Activated effector memory CD4-positive, alpha-beta T cell treated with Interleukin-2 at 50 U/mL for 16 hours (primary cell): ENCODE data around the gene ABHD5.
A peak's percentile ranks its signal among the peaks of the same experiment; 100 is the strongest.
"Not testable (repeated sequence)": the region's sequence is repeated elsewhere in the genome, so short reads cannot be mapped to it uniquely, and the experiment has no call there.

ENCODE experiments used
- DNase-seq: peaks from one replicate; pipeline ENCODE4 v3.0.0-alpha.2; 2020

Gene ABHD5

DNA sequence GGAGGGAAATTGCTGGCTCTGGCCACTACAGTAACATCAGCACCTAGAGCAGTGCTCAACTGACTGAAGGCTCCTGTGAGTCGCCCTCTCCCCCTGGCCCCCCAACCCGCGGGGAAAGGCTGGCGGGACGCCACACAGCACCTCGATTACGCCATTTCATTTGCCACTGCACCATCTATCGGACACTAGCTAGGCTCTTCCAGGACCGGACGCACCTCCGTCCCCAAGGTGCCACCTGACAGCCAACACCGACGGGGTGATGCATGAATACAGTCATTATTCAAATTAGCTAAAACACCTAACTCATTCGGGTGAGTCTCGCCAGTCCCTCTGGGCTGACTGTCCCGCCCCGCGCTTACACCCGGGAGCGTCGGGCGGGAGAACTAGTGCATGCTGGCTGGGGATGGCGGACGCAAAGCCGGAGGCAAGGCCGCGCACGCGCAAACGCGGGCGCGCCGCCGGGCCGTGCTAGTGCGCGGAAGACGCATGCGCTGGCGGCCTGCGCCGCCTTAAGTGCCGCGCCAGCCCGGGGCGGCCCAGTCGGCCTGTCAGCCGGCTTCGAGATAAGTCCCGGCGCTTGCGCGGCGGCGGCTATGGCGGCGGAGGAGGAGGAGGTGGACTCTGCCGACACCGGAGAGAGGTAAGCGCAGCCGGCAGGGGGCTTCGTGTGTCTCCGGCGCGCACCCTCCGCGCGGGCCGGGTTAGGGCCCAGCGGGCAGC is at the start of gene ABHD5:
Gene ABHD5 (plus strand): TSS at position 539 of the 720 bp plus-strand sequence. CDS start 55 bp downstream, at position 594.
- DNase-seq, result peak; percentile 95

- no peak for DNase-seq
These were observed 49.2 kb upstream of the ABHD5 start for GRCh38 chr3:43641306-43642114.

DNA sequence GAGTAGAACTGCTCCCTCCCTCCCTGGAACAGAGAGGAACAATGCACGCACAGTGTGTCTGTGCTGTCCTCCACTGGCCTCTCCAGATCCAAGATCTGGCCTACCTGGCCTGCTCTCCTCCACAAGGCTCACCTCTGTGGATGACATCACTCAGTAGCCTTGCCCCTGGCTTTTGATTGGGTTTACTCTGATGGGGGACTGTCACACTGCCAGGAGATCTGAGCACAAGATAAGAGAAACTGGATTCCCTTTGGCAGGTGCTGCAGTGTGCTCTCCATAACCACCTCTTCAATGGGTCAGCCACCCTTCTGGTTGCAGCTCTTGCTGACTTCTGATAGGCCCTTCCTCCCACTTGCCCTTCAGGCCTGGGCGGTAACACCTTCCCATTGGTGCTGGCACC is 46.3 kb upstream of the ABHD5 start:
- DNase-seq, result no peak

GRCh38 chr3:43647331-43648166 is 43.2 kb upstream of the ABHD5 start:
- DNase-seq, result no peak

DNA sequence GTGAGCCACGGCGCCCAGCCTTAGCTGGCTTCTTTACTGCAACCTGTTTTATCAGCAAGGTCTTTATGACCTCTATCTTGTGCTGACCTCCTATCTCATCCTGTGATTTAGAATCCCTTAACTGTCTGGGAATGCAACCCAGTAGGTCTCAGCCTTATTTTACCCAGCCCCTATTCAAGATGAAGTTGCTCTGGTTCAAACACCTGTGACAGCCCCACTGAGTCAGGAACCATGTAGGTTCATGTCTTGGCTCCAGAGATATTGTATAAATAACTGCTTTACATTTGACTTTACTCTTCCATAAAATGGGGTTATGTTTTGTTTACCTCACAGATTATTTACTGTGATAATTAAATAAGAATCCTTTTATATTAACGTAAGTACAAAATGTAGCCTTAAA is 41.8 kb upstream of the ABHD5 start:
- no peak for DNase-seq

DNA sequence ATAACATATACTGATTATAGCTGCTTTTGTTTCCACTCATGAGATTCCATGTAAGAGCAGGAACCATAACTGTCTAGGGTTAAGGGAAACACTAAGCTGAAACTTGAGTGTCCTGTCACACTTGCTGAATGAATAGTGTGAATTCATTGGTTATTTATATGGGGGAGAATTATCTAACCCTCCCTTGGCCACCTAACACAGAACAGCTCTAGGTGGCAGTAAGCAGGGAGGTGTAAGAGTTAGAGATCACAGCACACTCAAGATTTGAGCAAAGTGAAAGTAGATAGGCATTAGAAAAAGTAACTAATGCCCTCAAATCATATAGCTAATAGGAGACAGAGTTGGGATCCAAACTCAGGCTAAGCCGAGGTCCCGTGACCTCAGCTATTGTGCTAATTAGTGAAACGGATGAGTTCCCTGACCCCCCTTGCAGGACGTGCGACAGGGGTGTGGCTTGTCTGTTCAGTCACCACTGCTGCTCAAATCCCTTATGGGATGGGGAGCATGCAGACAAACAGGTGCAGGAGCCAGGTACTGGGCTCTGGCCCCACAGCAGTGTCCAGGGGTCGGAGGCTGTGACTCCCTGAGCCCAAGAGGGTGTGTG is 41.3 kb upstream of the ABHD5 start:
- no peak for DNase-seq

GRCh38 chr3:43650345-43650744 is 40.4 kb upstream of the ABHD5 start:
- DNase-seq, result no peak

GRCh38 chr3:43656390-43656789 is 34.3 kb upstream of the ABHD5 start:
- not testable (repeated sequence) for DNase-seq

- no peak for DNase-seq
These were observed 31.4 kb upstream of the ABHD5 start for GRCh38 chr3:43659250-43659880.

- not testable (repeated sequence) for DNase-seq
These were observed 29.4 kb upstream of the ABHD5 start for GRCh38 chr3:43661376-43661775.

DNA sequence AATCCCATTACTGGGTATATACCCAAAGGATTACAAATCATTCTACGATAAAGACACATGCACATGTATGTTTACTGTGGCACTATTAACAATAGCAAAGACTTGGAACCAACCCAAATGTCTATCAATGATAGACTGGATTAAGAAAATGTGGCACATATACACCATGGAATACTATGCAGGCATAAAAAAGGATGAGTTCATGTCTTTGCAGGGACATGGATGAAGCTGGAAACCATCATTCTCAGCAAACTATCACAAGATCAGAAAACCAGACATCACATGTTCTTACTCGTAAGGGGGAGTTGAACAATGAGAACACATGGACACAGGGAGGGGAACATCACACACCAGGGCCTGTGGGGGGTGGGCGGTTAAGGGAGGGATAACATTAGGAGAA is 25.7 kb upstream of the ABHD5 start:
- not testable (repeated sequence) for DNase-seq

DNA sequence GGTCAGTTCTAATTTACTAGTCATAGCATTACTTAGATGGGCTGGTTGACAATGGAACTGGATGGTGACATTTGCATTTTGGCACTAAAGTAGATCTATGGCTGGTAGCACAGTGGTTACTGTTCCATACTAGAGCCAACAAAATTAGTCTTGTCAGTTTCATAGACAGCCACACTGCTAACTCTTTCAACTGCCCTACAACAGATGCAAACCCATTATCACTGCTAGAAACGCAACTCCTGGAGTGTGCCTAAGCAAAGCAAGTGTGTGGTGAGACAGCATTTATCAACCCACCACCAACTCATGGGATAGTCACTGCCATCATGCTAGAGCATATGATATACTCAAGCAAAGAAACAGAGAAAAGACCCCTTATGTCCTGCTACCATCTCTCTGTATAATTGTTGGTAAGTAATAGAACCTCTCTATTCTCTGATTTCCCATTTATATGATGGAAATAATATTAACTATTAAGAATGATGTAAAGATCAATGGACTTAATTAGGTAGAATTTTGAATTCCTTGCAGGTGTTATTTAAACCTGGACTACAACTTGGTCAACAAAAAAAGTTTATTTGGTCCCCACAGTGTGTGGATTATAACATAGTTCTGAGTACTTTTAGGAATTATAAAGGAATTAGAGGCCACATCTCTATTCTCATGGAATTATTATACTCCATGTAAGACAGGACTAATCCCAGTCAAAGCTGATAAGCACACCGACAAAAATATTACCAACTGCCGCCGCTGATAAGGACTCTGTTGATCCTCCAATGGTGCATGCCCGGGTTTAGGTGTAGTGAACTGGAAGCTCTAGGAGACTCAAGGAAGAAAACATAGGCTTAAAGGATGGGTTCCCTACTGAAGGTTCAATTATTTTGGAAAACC is 19.9 kb upstream of the ABHD5 start:
- no peak for DNase-seq

GRCh38 chr3:43674345-43675085 is 16.2 kb upstream of the ABHD5 start:
- no peak for DNase-seq

DNA sequence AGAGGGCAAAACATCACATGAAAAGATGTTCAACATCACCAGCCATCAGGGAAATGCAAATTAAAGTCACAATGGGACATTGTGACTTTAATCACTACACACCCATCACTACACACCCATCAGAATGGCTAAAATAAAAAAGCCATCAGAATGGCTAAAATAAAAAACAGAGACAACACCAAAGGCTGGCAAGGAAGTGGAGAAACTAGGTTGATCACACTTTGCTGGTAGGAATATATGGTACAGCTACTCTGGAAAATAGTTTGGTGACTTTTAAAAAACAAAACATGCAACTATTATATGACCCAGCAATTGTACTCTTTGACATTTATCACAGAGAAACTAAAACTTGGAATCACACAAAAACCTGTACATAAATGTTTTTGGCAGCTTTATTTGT is 15.1 kb upstream of the ABHD5 start:
- no peak for DNase-seq

DNA sequence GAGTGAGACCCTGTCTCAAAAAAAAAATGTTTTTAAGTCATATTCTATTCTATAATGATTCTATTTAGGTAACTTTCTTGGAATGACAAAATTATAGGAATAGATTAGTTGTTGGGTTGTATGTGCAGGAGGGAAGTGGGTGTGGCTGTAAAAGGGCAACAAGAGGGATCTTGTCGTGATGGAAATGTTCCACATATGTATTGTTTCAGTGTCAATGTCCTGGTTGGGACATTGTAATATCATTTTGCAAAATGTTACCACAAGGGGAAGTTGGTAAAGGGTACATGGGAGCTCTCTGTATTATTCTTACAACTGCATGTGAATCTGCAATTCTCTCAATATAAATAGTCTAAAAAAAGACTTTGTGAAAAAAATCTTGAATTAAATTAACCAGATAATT is 14.3 kb upstream of the ABHD5 start:
- no peak for DNase-seq

GRCh38 chr3:43678375-43678774 is 12.4 kb upstream of the ABHD5 start:
- DNase-seq, result not testable (repeated sequence)

GRCh38 chr3:43678887-43679449 is 11.8 kb upstream of the ABHD5 start:
- DNase-seq, result not testable (repeated sequence)

DNA sequence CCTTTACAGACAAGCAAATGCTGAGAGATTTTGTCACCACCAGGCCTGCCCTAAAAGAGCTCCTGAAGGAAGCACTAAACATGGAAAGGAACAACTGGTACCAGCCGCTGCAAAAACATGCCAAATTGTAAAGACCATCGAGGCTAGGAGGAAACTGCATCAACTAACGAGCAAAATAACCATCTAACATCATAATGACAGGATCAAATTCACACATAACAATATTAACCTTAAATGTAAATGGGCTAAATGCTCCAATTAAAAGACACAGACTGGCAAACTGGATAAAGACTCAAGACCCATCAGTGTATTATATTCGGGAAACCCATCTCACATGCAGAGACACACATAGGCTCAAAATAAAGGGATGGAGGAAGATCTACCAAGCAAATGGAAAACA is 9.9 kb upstream of the ABHD5 start:
- DNase-seq, result not testable (repeated sequence)

DNA sequence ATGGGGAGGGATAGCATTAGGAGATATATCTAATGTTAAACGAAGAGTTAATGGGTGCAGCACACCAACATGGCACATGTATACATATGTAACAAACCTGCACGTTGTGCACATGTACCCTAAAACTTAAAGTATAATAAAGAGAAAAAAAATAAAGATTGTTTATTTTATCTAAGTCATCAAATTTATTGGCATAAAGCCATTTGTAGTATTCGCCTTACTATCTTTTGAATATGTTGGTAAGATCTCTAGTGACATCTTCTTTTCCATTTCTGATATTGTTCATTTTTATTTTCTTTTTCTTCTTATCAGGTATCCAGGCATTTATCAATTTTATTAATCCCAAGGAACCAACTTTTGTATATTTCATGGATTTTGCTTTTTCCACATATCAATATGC is 5.8 kb upstream of the ABHD5 start:
- DNase-seq, result no peak

DNA sequence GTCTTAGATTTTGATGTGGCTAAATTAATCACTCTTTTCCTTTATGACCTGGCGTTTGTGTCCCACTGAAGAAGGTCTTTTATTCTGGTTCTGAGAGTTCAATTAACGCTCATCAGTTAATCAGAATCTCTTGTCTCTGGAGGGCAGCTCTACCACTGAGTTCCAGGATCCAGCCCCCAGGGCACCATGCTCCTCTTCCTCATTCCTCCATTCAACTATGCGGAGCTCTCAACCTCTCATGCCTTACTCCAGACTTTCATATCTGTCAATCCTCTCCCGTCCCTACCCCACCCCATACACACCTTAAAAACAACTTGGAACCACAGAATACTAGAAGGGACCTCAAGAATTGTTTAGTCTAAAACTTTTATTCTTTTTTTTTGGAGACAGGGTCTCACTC is 4.8 kb upstream of the ABHD5 start:
- no peak for DNase-seq
